D721Med (cell line): ENCODE measurements around the gene NAALADL2.

ENCODE experiments used
- DNase-seq: peaks from one replicate; pipeline ENCODE4 v3.0.0; 2011; ENCODE audit warnings: low spot score; ENCODE audit not compliant: insufficient read length
- FAIRE-seq: peaks from 2 replicates; lab custom pipeline; 2011; peaks lifted over from hg19 to GRCh38; lab: Jason Lieb, UNC
- CTCF ChIP-seq: IDR thresholded peaks from 2 replicates; pipeline ENCODE4 v1.5.1; 2012; ENCODE audit warnings: mild to moderate bottlenecking, control low read depth; ENCODE audit not compliant: insufficient read depth; ENCODE audit errors: missing control alignments

The NAALADL2 gene

GRCh38 chr3:175003590-175003989 is 144.5 kb downstream of the NAALADL2 start:
- FAIRE-seq = no peak
- no peak for TF ChIP-seq CTCF
- no peak for DNase-seq

DNA sequence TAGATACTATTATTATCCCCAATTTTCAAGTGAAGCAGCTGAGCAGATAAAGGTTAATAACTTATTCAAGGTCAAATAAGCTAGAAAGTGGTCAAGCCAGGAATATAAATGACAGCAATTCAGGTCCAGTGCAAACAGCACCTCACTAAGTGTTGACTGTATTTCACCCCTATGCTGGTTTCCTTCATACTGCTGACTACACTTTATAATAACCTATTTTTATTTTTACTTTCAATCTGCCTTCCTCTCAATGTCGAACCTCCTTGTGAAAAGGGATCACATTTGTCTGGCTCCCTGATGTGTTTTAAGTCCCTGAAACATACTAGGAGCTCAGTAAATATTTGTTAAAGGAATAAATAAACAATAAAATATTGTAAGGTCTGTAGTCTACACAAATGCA is 146.1 kb downstream of the NAALADL2 start:
- no peak for TF ChIP-seq CTCF
- DNase-seq (no peak), FAIRE-seq (no peak)

- no peak for FAIRE-seq
- no peak for DNase-seq
Observed at GRCh38 chr3:175005881-175006280, 146.7 kb downstream of the NAALADL2 start.

GRCh38 chr3:175007306-175007705 is 148.2 kb downstream of the NAALADL2 start:
- FAIRE-seq (no peak), DNase-seq (no peak)
- no peak for TF ChIP-seq CTCF

More at GRCh38 chr3:175005881-175006280, 146.7 kb downstream of the NAALADL2 start:
- no peak for TF ChIP-seq CTCF

GRCh38 chr3:175009295-175009694 is 150.2 kb downstream of the NAALADL2 start:
- TF ChIP-seq CTCF = no peak
- FAIRE-seq (no peak), DNase-seq (no peak)

DNA sequence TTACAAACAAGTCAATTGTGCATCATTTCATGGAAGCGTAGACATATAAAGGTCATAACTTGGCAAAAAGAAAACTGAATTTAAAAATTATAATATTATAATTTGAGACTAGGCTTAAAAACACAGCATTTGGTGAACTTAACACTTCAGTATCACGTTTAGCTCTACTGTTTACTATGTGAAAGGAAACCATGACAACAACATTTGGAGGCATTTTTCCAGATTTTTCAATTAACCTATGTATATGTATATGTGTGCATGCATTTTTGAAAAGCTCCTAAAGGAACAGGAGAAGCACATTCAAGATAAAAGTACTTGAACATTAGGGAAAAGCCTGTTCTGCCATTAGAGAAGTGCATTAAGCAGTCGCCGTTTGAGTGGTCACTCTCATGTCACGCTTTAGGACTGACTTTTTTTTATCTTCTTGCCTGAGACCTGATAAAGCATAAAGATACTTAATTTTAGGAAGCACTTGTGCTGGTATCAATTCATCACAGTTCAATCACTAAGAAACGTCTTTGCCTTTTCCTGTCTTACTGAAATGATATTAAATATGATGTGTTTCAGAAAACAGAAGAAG is 156.0 kb downstream of the NAALADL2 start:
- TF ChIP-seq CTCF = no peak
- FAIRE-seq (no peak), DNase-seq (no peak)

- no peak for DNase-seq
- no peak for TF ChIP-seq CTCF
- FAIRE-seq = no peak
Observed at GRCh38 chr3:175018946-175019727, 160.0 kb downstream of the NAALADL2 start.
